ENCODE data around the gene HPSE2. TPM values are rescaled to one million over a fixed set of nuclear protein-coding genes. Genes with fewer than 3 reads are reported as not detected.

HPSE2 gene
- total RNA-seq, 1 experiment from 2014 or later: not detected

GRCh38 chr10:98892523-98892922, 343.1 kb downstream of the HPSE2 start:
- Histone ChIP-seq H3K27me3 (ENCODE audit: control insufficient read depth, insufficient read depth, low read length) (no peaks in the 10 kb centered on the region), H3K4me1 (ENCODE audit: control insufficient read depth, insufficient read depth, low read length) (no peaks in the 10 kb centered on the region), H3K36me3 (ENCODE audit: control insufficient read depth, insufficient read depth, low read length) (no peaks in the 10 kb centered on the region), H3K9me3 (ENCODE audit: control insufficient read depth, insufficient read depth, low read depth, low read length) (no peaks in the 10 kb centered on the region), H3K4me3 (ENCODE audit: low read depth in 2 of 2, low read length in 2 of 2) (no peak overlapping the region), H3K27ac (ENCODE audit: low read length) (no peak overlapping the region)
- ChIA-PET CTCF (no interaction called here), POLR2A (no interaction called here)
- no peak for DNase-seq (ENCODE audit: low read depth, low spot score)
- intact Hi-C loops (cut with micrococcal nuclease; ENCODE audit: unreplicated experiment): no loop called here
- ATAC-seq: no peak
- BruUV-seq (replicated peaks): no TSS peak
- no peak for TF ChIP-seq REST (IDR thresholded peaks at IDR 0.05; ENCODE audit: insufficient read depth in 1 of 2, low read depth in 2 of 2, low read length in 1 of 2)
- no peak for TF ChIP-seq CTCF (IDR thresholded peaks at IDR 0.05)
- no peak for TF ChIP-seq POLR2AphosphoS5 (IDR thresholded peaks at IDR 0.05; ENCODE audit: low read depth, low read length)
- no peak for TF ChIP-seq SIN3A (IDR thresholded peaks at IDR 0.05; ENCODE audit: borderline replicate concordance, insufficient read depth, low read depth, low read length)
- TF ChIP-seq TCF7L2 (IDR thresholded peaks at IDR 0.05; ENCODE audit: low read depth, low read length): no peak
- in situ Hi-C loops (cut with HindIII; ENCODE audit: low pct_unique_long_range_greater_than_20kb, low sequenced_read_pairs): no loop called here

GRCh38 chr10:98886686-98887085, 349.0 kb downstream of the HPSE2 start:
- intact Hi-C loops (cut with micrococcal nuclease; ENCODE audit: unreplicated experiment) (no loop called here), in situ Hi-C loops (cut with HindIII; ENCODE audit: low pct_unique_long_range_greater_than_20kb, low sequenced_read_pairs) (no loop called here)
- Histone ChIP-seq H3K4me1 (ENCODE audit: control insufficient read depth, insufficient read depth, low read length) (no peaks in the 10 kb centered on the region), H3K4me3 (ENCODE audit: low read depth in 2 of 2, low read length in 2 of 2) (no peak overlapping the region), H3K27ac (ENCODE audit: low read length) (no peak overlapping the region), H3K27me3 (ENCODE audit: control insufficient read depth, insufficient read depth, low read length) (no peaks in the 10 kb centered on the region), H3K9me3 (ENCODE audit: control insufficient read depth, insufficient read depth, low read depth, low read length) (no peaks in the 10 kb centered on the region), H3K36me3 (ENCODE audit: control insufficient read depth, insufficient read depth, low read length) (no peaks in the 10 kb centered on the region)
- ATAC-seq (no peak), DNase-seq (ENCODE audit: low read depth, low spot score) (no peak)
- POLR2A ChIA-PET: no interaction called here
- no TSS peak for BruUV-seq (replicated peaks)
- CTCF ChIA-PET: no interaction called here
- TF ChIP-seq CTCF (IDR thresholded peaks at IDR 0.05): no peak
- TF ChIP-seq POLR2AphosphoS5 (IDR thresholded peaks at IDR 0.05; ENCODE audit: low read depth, low read length): no peak
- TF ChIP-seq REST (IDR thresholded peaks at IDR 0.05; ENCODE audit: insufficient read depth in 1 of 2, low read depth in 2 of 2, low read length in 1 of 2): no peak
- TF ChIP-seq TCF7L2 (IDR thresholded peaks at IDR 0.05; ENCODE audit: low read depth, low read length): no peak
- no peak for TF ChIP-seq SIN3A (IDR thresholded peaks at IDR 0.05; ENCODE audit: borderline replicate concordance, insufficient read depth, low read depth, low read length)
